Left lung (tissue), 10 donors: ENCODE measurements around the gene MYMK. TPM values are rescaled to one million over a fixed set of nuclear protein-coding genes. Genes with fewer than 3 reads are reported as not detected.

Experiments
- ATAC-seq: fragments of 200-7000 bp; cut with Tn5 transposase; one replicate; pipeline ENCODE4 v1.9.1; 2020; ENCODE audit warnings: moderate library complexity
- DNase-seq, 4 donors: peaks; one replicate each; pipeline ENCODE4 v3.0.0-alpha.2; 2013 to 2020
- H3K27ac ChIP-seq, 2 donors: fragments of 200-600 bp; sonication (generic) in 1 of 2; one replicate each; pipeline versions ENCODE4 v1.5.0 to v1.8.0; 2020 to 2021
- H3K27me3 ChIP-seq, 2 donors: fragments of 200-600 bp; sonication (generic) in 1 of 2; one replicate each; pipeline versions ENCODE4 v1.5.0 to v1.8.0; 2020 to 2021
- H3K36me3 ChIP-seq, 2 donors: fragments of 200-600 bp; sonication (generic) in 1 of 2; one replicate each; pipeline versions ENCODE4 v1.5.0 to v1.8.0; 2020 to 2021
- H3K4me1 ChIP-seq, 2 donors: fragments of 200-600 bp; one replicate each; pipeline ENCODE4 v1.8.0; 2021
- H3K4me3 ChIP-seq, 2 donors: fragments of 200-600 bp; sonication (generic) in 1 of 2; one replicate each; pipeline versions ENCODE4 v1.5.0 to v1.8.0; 2020 to 2021; ENCODE audit warnings: mild to moderate bottlenecking in 1 of 2
- H3K9me3 ChIP-seq, 2 donors: fragments of 200-600 bp; sonication (generic) in 1 of 2; one replicate each; pipeline versions ENCODE4 v1.5.0 to v1.8.0; 2020 to 2021
- CTCF ChIP-seq, 2 donors: fragments of 200-600 bp; sonication (generic) in 1 of 2; IDR thresholded peaks; one replicate each; pipeline versions ENCODE4 v1.5.0 to v1.8.0; 2021; ENCODE audit warnings: antibody characterized with exemption in 2 of 2
- intact Hi-C, 2 donors: fragments of 100-400 bp; cut with DNase I; formaldehyde crosslinking; loops; one replicate each; pipeline versions ENCODE4 v1.11.2 to v1.14.2; 2022
- polyA plus RNA-seq, 6 donors: library from polyadenylated mRNA; unstranded; fragments of 120-200 nt; gene quantifications; one replicate each; pipeline ENCODE4 v1.2.1, GENCODE V29; 2013; ENCODE audit not compliant: insufficient read length in 6 of 6
- total RNA-seq, 2 donors: library from RNA; stranded (reverse); fragmentation: NEBNext Ultra II Directional; extraction: Animal tissue kit (Norgen Biotek cat#: 25700); gene quantifications; one replicate each; pipeline ENCODE4 v1.2.1, GENCODE V29; 2021
- donor health status: DM: no; HTN: yes; CAD: no.
- donor health status: DM: no; HTN: no; CAD: no.

The MYMK gene
- total and polyA plus RNA-seq, 8 donors = not detected

GRCh38 chr9:133527444-133527920 is 2.7 kb upstream of the MYMK start:
- H3K36me3 ChIP-seq = no peaks in the 10 kb centered on the region
- H3K4me3 ChIP-seq = no peak overlapping the region
- no peaks in the 10 kb centered on the region for H3K9me3 ChIP-seq
- ATAC-seq (peak; percentile 29), DNase-seq (peak in 2 of 4 donors; percentile 86 to 90)
- H3K4me1 ChIP-seq = peaks cover 8 to 12% of the 10 kb centered on the region in 2 donors
- H3K27ac ChIP-seq = no peak overlapping the region
- intact Hi-C loops = no loop called here
- no peak for TF ChIP-seq CTCF (IDR thresholded peaks at IDR 0.05)
- peaks cover 0 to 51% of the 10 kb centered on the region in 2 donors for H3K27me3 ChIP-seq

GRCh38 chr9:133526721-133527321 is 2.1 kb upstream of the MYMK start:
- ATAC-seq (no peak), DNase-seq (peak in 1 of 4 donors; percentile 61)
- no peaks in the 10 kb centered on the region for H3K9me3 ChIP-seq
- no peak overlapping the region for H3K4me3 ChIP-seq
- H3K27me3 ChIP-seq = peaks cover 0 to 48% of the 10 kb centered on the region in 2 donors
- no peak for TF ChIP-seq CTCF (IDR thresholded peaks at IDR 0.05)
- H3K4me1 ChIP-seq = peaks cover 8 to 12% of the 10 kb centered on the region in 2 donors
- intact Hi-C loops = no loop called here
- no peak overlapping the region for H3K27ac ChIP-seq
- no peaks in the 10 kb centered on the region for H3K36me3 ChIP-seq

GRCh38 chr9:133525677-133526076 is 918 bp upstream of the MYMK start:
- DNase-seq = peak in 1 of 4 donors; percentile 8
- no peak for ATAC-seq

GRCh38 chr9:133524146-133524545 is 613 bp downstream of the MYMK start:
- DNase-seq (peak in 1 of 4 donors; percentile 29), ATAC-seq (no peak)
- Histone ChIP-seq H3K4me1 (peaks cover 8 to 12% of the 10 kb centered on the region in 2 donors), H3K4me3 (no peak overlapping the region), H3K36me3 (no peaks in the 10 kb centered on the region), H3K9me3 (no peaks in the 10 kb centered on the region), H3K27me3 (peaks cover 0 to 33% of the 10 kb centered on the region in 2 donors), H3K27ac (no peak overlapping the region)
- intact Hi-C loops = no loop called here
- TF ChIP-seq CTCF (IDR thresholded peaks at IDR 0.05) = no peak

More at GRCh38 chr9:133525677-133526076, 918 bp upstream of the MYMK start:
- Histone ChIP-seq H3K27ac (no peak overlapping the region), H3K4me1 (peaks cover 8 to 12% of the 10 kb centered on the region in 2 donors), H3K36me3 (no peaks in the 10 kb centered on the region), H3K4me3 (no peak overlapping the region), H3K27me3 (peaks cover 0 to 45% of the 10 kb centered on the region in 2 donors), H3K9me3 (no peaks in the 10 kb centered on the region)
- intact Hi-C loops = no loop called here
- TF ChIP-seq CTCF (IDR thresholded peaks at IDR 0.05) = no peak

GRCh38 chr9:133523106-133523505 is 1.7 kb downstream of the MYMK start:
- intact Hi-C loops = no loop called here
- Histone ChIP-seq H3K4me3 (no peak overlapping the region), H3K27ac (no peak overlapping the region), H3K9me3 (no peaks in the 10 kb centered on the region), H3K27me3 (peaks cover 0 to 23% of the 10 kb centered on the region in 2 donors), H3K4me1 (peaks cover 8 to 12% of the 10 kb centered on the region in 2 donors), H3K36me3 (no peaks in the 10 kb centered on the region)
- TF ChIP-seq CTCF (IDR thresholded peaks at IDR 0.05) = no peak
- ATAC-seq (no peak), DNase-seq (peak in 1 of 4 donors; percentile 35)
